Measurements from ENCODE around the gene CFAP161. TPM values are rescaled to one million over a fixed set of nuclear protein-coding genes. Genes with fewer than 3 reads are reported as not detected.

CFAP161 gene
- 0.50 TPM in 1 of 2 replicates, not detected in the other for polyA plus RNA-seq

GRCh38 chr15:81133782-81134461 lies at the start of gene CFAP161:
Gene CFAP161, plus strand, starts transcription at chr15:81134270. Its CDS starts 60 bp downstream, at chr15:81134330.

GRCh38 chr15:81196576-81197254 lies 62.6 kb downstream of the CFAP161 start, which contains the start of gene IL16:
Gene IL16, plus strand, starts transcription at chr15:81196879. Its CDS starts 28,521 bp downstream, at chr15:81225400.

Other genes starting within 250 kb of the CFAP161 start
- gene MESD, start 144.5 kb upstream of the CFAP161 start, polyA plus RNA-seq = 33.5 and 35.8 TPM in 2 replicates
- 13.9 and 16.2 TPM in 2 replicates for gene TLNRD1, start 133.3 kb upstream of the CFAP161 start, polyA plus RNA-seq
- 0.43 and 1.5 TPM in 2 replicates for gene IL16, start 62.6 kb downstream of the CFAP161 start, polyA plus RNA-seq
- not detected in 2 replicates for gene STARD5, start 189.9 kb downstream of the CFAP161 start, polyA plus RNA-seq
- gene TMC3, start 239.9 kb downstream of the CFAP161 start, polyA plus RNA-seq = not detected in 2 replicates

All from Purkinje cell (primary cell).